Renal cortex interstitium (tissue), 11 donors: ENCODE data around the gene IKZF2. TPM values are rescaled to one million over a fixed set of nuclear protein-coding genes. Genes with fewer than 3 reads are reported as not detected.
A peak's percentile ranks its signal among the peaks of the same experiment; 100 is the strongest.

ENCODE experiments used
- DNase-seq, 11 donors: peaks; one replicate each; pipeline ENCODE4 v3.0.0-alpha.2; 2013; ENCODE audit warnings: low read depth in 9 of 11, low spot score in 4 of 11; ENCODE audit errors: extremely low read depth in 1 of 11
- polyA plus RNA-seq, 3 donors: library from polyadenylated mRNA; unstranded; fragments of 120-200 nt; gene quantifications; one replicate each; pipeline ENCODE4 v1.2.1, GENCODE V29; 2013; ENCODE audit not compliant: insufficient read length in 3 of 3

Gene IKZF2
- polyA plus RNA-seq, 3 donors, result 6.5 to 9.6 (median 7.9) TPM

DNA sequence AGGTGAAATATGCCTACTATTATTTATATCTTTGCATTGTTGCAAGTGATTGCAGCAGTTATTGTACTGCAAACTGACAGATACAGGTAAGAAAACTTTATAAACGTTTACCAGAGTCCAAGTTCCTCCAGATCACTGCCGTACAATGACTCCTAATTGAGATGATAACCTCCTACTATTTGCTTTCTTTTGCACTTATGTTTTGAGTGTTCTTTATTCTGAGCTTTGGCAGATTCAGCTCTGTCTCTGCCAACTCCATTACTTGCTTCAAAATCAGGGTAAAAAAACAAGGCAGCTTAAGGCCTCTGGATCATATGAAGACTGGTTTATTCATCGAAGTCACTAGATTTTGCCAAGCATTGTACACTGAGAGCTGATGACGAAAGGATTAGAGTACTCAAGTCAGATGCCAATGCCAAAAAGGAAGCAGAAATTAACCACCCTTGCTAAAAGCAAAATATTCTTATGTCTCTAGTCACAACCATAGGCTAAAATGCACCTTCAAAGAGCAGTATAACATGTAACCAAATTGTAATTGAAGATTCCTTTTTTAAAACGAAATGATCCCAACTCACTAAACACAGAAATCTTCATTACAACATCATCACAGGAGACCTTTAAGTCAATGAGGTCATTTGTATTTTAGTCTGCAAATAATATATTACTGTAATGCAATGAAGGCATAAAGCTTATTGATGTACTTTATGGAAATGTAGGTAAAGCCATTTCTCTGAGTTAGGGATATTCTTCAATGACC, 10.5 kb upstream of the IKZF2 start:
- DNase-seq, result no peak

DNA sequence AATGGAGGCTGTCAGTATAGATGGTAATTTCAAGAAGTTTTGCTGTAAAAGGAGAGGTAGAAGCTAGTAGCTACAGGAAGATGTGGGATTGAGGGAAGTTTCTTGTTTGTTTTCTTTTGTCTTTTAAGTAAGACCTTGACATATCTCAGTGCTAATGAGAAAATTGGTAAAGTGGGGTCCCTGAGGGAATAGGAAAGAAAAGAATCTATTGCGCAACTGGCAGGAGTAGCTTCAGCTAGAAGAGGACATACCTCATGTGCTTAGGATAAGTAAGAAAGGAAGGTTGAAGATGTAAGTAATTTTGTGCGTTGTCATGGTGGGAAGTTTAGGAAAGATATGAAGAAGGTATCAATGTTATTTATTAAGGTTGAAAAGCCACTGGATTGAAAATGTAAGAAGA, 8.4 kb upstream of the IKZF2 start:
- DNase-seq, result no peak

DNA sequence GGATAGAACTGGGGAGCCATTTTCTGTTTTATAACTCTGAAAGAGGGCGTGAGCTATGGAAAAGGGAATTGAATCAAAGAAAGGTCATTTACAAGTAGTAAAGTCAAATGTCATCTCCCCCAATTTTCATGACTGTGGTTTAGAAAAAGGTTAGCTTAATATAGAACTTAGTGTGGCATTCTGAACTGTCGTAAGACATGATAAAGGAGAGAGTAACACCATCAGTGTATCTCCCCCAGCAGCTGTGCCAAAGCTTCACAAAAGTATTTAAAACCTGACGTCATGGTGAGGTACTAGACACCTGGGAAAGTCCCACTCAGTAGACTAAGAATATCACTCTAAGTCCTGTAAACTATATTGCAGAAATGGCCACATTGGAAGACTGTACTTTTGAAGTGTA, 5.8 kb upstream of the IKZF2 start:
- no peak for DNase-seq

DNA sequence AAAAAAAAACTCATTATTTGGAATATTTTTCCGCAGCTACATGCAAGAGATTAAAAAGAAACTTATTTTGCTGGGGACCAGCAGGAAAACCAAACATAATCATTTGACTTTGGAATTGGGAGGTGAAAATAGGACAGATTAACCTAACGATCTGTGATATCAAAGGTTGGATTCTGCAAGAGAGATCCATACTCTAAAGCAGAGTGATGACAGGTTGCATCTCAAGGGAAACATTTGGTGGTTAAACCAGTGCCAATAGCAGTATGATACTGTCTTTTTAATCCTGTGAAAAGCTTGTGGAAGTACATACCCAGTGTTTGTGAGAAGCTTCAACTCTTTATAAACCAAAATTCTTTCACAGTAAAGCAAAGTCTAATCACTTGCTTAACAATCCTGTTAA, 5.3 kb upstream of the IKZF2 start:
- no peak for DNase-seq

DNA sequence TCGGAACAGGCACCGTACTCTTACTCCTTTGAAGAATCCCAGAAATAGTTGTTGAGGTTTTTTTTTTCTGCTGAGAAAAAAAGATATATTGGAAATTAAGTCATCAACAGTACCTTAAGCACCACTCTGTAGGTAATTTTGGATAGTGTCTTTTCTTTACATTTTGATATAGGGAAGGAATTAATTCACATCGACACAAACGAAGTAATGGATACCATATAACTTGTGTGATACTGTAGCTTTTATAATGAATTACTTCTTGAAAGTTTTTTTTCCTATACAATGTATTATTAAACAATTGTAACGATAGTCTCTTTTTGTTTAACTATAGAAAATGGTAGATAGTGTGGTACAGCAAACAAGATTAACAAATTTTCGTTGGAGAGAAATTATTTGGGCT, 1.5 kb upstream of the IKZF2 start:
- DNase-seq, result no peak

DNA sequence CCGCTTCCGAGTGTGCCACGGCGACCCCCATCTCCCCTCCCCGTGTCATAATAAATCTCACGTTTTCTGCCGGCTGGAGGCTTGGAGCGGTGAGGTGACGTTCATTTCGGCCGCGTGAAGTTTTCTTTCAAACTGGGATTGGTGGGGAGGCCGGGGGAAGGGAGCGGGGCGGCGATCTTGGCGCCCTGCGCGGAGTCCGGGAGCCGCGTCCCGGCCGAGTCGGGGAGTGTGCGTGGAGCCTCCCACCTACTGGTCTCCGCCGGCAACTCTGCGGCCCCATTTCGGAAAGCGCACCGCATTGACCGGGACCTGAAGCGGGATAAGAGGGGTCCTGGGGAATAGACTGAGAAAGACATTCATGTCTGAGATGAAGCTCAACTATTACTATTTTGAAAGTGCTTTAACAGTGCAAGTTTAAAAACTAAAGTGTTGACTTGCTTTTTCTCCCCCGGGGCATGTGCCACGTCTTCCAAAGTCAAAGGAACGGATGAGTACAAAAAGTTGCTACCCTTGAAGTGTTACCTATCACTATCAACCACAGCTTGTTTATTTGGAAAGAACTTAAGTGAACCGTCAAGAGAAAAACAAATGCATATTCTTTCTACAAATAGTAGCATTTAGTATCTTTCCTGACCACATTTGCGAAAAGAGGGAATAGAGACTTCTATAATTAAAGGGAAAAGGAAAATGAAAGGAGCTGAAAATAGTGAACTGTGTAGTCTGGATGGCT, 818 bp upstream of the IKZF2 start:
- peak in 6 of 11 donors; percentile 25 to 46 (median 42) for DNase-seq

DNA sequence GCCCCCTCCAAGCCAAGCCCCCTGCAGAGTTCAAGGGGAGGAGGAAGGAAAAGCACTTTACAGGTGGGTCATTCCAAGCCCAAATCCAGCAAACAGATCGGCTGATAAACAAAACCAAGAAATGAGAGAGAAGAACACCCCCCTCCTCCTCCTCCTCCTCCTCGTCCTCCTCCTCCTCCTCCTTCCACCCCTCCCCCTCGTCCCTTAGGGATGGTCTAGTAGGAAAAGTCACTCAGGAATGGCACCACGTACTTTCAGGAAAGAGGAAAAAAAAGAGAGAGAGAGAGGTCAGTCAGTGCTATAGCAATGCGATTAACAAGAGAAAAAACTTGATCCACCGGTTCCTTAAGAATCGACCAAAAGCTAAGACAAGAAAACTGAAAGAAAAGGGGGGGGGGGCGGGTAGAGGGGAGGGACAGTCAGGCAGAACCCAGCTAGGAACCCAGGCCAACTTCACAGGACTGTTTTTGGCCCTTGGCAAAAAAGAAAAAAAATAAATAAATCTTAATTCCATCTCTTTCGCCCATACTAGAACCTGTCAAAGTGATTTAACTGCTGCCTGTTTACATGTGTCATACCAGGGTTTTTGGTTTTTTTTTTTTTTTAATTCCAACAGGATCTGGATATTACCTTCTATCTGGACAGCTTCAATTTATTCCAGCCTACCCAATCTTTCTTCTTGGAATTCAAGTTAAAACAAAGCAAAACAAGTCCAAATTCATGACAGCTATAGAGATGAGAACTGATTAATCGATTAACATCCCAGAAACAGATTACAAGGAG, 906 bp downstream of the IKZF2 start:
- DNase-seq, result peak in 2 of 11 donors; percentile 38 to 42

DNA sequence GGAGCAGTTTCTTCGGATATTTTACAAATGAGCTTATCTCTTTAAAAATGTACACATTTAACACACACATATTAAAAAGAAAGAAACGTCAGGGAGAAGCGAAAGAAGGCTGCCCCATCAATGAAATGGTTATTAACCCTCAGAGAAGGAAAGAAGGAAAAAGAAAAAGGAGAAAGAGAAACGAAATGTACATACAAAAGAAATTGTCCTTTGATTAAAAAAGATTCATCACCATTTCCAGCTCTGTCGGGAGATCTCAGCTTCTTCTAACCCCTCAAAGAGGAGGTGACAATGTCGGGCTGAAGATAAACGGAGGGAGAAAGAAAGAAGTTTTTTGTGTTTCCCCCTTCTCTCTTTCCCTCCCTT, 1.5 kb downstream of the IKZF2 start:
- no peak for DNase-seq

DNA sequence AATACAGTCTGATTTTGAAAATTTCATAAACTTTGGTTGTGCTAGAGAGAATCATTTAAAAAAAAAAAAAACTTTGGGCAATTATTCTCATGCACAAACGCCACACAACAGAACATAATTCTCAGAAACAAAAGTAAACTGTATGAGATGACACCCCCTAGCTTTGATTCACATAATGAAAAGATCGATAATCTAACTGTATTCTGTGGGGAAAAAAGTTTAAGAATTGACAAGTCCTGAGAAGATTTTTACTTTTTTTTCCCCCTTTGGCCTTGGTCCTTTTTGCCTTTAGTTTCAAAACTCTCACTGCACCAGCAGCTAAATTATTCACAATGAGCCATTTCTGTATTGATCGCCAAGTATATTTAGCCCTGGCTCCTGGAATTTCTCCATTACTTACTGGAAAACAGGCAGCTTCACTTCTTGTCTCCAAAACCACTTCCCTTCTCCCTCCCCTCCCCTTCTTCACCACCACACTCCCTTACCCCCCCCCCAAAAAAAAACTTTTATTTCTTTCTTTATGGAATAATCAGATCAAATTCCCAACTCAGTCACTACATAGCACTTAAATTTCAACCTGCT, 2.0 kb downstream of the IKZF2 start:
- no peak for DNase-seq

DNA sequence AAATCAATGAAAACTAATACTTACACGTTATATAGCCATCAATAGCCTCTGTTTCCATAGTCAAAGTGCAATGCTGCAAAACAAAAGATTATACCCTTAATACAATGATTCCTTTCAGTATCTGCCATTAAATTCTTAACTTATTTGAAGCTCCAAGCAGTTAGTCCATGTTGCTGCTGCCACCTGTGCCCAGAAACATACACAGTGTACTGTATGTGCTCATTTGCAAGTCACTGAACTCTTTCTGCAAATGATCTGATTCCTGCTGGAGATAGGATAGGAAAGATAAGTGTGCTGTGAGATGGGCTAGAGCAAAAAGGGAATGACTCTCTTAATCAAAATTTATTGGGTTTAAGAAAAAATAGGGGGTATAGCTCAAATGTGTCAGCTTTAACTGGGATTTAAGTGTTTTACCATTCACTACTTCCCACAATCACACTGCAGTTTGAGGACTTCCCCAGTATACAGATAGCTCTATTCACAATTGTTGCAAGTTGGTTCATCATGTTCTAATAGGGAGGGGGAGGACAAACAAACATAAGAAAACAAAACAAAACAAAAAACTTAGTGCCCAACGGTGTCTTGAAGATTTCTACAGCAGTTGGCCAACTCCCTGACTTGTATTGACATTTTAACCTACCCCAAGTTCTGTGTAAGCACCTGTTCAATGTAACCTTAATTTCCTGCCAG, 2.7 kb downstream of the IKZF2 start:
- DNase-seq, result no peak

DNA sequence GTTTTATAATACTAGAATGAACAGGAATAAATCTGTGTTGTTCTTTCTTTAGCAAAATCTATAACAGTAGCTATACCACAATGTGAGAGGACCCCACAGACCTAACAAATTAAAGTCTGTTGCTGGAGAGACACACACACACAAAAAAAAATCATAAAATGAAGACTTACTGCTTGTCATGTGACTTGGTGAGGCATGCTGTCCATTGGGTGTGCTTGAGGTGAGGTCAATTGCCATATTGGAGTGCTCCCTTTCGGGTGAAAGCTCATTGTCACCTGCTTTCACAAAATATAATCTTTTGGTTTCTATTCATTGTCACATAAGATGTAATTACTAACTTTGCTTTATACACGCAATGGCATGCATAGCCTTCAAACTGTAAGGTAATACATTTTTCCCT, 3.9 kb downstream of the IKZF2 start:
- DNase-seq, result no peak

DNA sequence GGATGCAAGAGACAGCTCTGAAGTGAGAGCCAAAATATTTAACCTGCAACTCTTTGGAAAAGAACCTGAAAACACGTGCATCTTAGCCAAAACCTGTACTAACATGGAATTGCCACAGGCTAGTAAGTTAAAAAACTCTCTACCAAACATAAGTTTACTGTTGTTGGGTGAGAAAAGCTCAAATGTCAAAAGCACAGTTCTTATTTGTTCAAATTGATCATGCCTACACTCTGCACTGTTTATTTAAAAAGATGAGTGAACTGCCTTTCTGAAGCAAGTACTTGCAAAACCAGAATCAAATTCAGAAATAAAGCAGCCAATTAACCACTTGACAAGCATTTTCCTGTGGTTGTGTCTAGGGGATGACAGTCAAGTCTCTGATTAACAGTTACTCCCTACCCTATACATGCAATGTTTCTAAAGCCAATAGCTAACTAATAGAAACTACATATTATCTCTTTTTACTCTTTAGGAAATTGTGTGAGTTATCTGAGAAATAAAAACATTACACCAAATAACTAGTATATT, 5.6 kb downstream of the IKZF2 start:
- no peak for DNase-seq

DNA sequence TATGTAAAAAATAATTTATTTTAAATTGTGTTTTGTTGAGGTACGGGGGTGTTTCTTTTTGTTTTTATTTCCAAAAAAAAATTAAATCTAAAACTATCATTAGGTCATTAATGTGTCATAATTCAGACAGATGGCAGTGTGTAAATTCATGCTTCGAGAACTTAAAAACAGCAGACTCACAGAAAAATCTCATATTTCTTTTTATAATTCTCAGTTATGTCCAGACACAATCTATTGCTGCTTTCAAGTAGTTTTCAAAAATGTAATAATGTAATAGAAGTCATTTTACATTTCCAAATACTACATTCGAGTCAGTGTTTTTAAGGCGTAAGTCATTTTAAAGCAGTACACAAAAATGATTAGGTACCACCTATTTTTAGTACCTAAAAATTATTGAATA, 14.3 kb downstream of the IKZF2 start:
- no peak for DNase-seq

DNA sequence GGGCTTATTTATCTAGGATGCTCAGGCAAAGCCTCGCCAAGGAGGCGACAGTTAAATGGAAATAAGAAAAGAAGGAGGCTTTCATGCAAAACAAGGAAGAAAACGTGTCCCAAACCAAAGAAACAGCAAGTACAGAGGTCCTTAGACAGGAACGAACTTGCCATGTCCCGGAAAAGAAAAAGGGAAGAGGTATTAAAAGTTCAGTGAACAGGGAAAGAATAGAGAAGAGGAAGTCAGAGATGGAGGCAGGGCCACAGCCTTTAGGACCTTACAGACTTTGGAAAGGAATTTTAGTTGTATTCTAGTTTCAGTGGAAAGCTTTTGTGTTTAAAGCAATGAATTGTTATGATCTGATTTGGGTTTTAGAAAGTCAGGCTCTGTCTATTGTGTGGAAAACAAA, 22.1 kb downstream of the IKZF2 start:
- DNase-seq, result no peak

DNA sequence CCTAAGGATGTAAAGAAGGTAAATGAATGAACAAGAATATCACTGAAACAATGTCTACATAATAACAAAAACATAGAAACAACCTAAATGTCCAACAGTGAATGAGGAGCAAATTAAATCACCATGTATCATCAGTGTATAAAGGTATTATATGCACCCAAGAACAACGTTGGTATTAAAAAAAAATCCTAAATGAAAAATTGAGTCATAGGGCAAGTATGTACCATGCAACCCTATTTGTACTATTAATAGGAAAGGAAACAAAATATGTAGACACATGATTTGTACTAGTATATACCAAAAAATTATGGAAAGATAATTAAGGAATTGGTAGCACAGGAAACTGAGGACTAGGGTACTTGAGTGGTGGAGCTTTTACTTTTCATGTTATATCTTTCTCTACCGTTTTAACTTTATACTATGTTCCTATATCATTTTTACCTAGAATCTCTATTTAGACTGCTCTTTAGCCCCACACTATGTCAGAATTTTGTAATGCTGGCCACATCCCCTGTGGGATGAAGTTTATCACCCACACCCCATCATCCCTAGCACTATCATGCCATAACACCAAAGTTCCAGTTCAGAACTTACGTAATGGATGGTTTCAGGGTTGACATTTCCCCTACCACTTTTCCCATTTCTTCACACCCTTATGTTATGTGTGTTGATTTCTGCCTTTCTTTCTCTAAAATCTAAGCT, 25.6 kb downstream of the IKZF2 start:
- no peak for DNase-seq

DNA sequence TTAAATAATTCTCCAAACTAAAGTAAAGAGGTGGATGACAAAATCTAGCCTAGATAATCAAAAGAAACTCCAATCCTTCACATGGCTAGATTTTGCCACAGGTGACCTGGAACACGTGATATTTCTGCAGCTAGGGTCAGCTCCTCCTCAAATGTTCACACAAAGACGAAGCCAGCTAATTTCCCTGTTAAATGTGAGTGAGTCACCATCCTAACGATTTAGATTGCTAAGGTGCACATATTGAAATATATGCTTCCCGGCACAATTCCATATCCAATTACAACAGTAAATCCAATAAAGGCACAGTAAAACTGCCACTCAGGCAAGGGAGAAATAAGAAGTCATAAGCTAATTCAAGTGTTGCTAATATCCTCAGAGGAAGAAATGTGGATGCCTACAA, 28.7 kb downstream of the IKZF2 start:
- no peak for DNase-seq

DNA sequence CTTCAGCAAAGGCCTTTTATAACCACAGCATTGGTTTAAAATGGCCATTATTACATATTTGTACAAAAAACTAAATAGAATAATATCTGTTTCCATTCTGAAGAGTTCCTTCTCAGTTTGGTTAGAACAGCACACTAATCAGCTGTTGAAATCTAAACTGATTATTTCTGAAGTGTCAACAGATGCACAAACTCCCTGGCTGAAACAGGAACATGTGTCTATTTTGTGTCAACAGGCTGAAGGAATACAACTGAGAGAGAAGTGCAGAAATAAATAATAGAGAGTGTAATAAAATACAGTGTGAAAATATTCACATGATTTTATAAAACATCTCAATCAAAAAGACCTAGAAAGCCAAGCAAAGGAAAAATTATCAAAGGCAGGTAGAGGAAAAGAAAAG, 29.7 kb downstream of the IKZF2 start:
- no peak for DNase-seq

DNA sequence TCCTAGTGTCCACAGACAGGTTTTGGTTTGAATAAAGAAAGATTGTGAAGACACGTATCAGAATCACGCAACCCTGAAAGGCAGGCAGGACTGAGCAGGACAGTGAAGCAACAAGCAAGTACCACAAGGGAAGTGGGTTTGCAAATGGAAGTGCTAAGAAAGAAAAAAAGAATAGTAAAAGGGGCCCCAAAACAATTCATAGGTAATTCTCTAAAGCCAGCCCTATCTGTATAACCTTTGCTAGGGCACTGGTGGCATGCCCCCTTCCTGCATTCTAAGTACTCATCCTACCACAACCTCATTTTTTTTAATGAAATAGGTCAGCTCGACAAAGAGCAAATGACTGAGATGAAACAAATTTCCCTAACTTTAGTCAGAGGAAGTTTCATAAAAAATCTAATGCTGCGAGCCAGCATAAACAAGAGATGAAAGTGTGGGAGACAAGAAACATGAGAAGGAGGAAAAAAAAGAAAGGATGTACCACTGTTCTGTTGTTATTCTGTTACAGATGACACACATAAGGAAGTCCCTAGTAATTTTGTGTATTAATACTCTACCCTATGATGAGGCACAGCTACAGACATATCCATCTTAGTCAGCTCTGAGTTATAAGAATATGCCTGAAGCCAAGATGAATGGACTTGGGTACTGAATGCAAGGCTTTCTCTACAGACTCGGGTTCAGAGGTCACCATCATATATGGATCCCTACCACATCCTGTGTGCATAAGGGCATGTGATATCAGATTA, 32.2 kb downstream of the IKZF2 start:
- no peak for DNase-seq
